Measurements from ENCODE around the gene DNMT3L. TPM values are rescaled to one million over a fixed set of nuclear protein-coding genes. Genes with fewer than 3 reads are reported as not detected.

The DNMT3L gene
- polyA plus RNA-seq, 1 donor (not counting 4 experiments of a cell fraction or from before 2014, with no cell fraction given): not detected

- Histone ChIP-seq H2AFZ (ENCODE audit: control insufficient read depth, low read length) (no peak overlapping the region), H4K20me1 (ENCODE audit: control insufficient read depth, extremely low read depth, insufficient read depth, low read length) (no peaks in the 10 kb centered on the region), H3K4me3 (ENCODE audit: control insufficient read depth in 2 of 3, extremely low read depth in 1 of 3, insufficient read depth in 2 of 3, low read depth in 1 of 3, low read length in 3 of 3) (no peak overlapping the region), H3K9me1 (ENCODE audit: control insufficient read depth, extremely low read depth, insufficient read depth, low read length) (no peaks in the 10 kb centered on the region), H3K36me3 (ENCODE audit: control insufficient read depth in 2 of 2, extremely low read depth in 1 of 2, insufficient read depth in 2 of 2, low read length in 2 of 2) (no peaks in the 10 kb centered on the region), H3K27ac (ENCODE audit: control insufficient read depth, insufficient read depth, low read length) (no peak overlapping the region), H3K27me3 (ENCODE audit: control insufficient read depth, extremely low read depth, insufficient read depth, low read length) (peaks cover 25% of the 10 kb centered on the region), H3K9me3 (ENCODE audit: control insufficient read depth, low read depth, low read length) (no peaks in the 10 kb centered on the region), H3K9ac (ENCODE audit: control insufficient read depth, extremely low read depth, insufficient read depth, low read length) (no peak overlapping the region), H3K4me2 (ENCODE audit: control insufficient read depth, extremely low read depth, insufficient read depth, low read depth, low read length) (no peak overlapping the region), H3K4me1 (ENCODE audit: control insufficient read depth, extremely low read depth, insufficient read depth, low read length) (no peaks in the 10 kb centered on the region), H3K79me2 (ENCODE audit: control insufficient read depth, insufficient read depth, low read length) (no peaks in the 10 kb centered on the region)
- dilution Hi-C loops (cut with MboI; ENCODE audit: extremely low pct_ligation_motif_present, low sequenced_read_pairs): no loop called here
- TF ChIP-seq CTCF (optimal IDR thresholded peaks at IDR 0.05 in 1 of 3, IDR thresholded peaks at IDR 0.05 in 1 of 3, conservative IDR thresholded peaks at IDR 0.05 in 1 of 3; ENCODE audit: extremely low read depth in 1 of 3, insufficient read depth in 2 of 3, low read length in 3 of 3) (no peak), EZH2 (IDR thresholded peaks at IDR 0.05; ENCODE audit: low read length) (no peak)
- DNase-seq (ENCODE audit: low read depth, low spot score) (no peak), FAIRE-seq (no peak)
Measured at GRCh38 chr21:44263221-44263760, 1.6 kb upstream of the DNMT3L start.

GRCh38 chr21:44262338-44263056 is 800 bp upstream of the DNMT3L start:
- peaks cover 27% of the 10 kb centered on the region for H3K27me3 ChIP-seq (ENCODE audit: control insufficient read depth, extremely low read depth, insufficient read depth, low read length)
- dilution Hi-C loops (cut with MboI; ENCODE audit: extremely low pct_ligation_motif_present, low sequenced_read_pairs): no loop called here

More at GRCh38 chr21:44262338-44263056, 800 bp upstream of the DNMT3L start:
- H3K9me1 ChIP-seq (ENCODE audit: control insufficient read depth, extremely low read depth, insufficient read depth, low read length): no peaks in the 10 kb centered on the region
- H3K4me3 ChIP-seq (ENCODE audit: control insufficient read depth in 2 of 3, extremely low read depth in 1 of 3, insufficient read depth in 2 of 3, low read depth in 1 of 3, low read length in 3 of 3): no peak overlapping the region
- no peaks in the 10 kb centered on the region for H3K36me3 ChIP-seq (ENCODE audit: control insufficient read depth in 2 of 2, extremely low read depth in 1 of 2, insufficient read depth in 2 of 2, low read length in 2 of 2)
- H3K79me2 ChIP-seq (ENCODE audit: control insufficient read depth, insufficient read depth, low read length): no peaks in the 10 kb centered on the region
- H4K20me1 ChIP-seq (ENCODE audit: control insufficient read depth, extremely low read depth, insufficient read depth, low read length): no peaks in the 10 kb centered on the region
- H3K4me2 ChIP-seq (ENCODE audit: control insufficient read depth, extremely low read depth, insufficient read depth, low read depth, low read length): no peak overlapping the region
- no peak overlapping the region for H2AFZ ChIP-seq (ENCODE audit: control insufficient read depth, low read length)
- H3K27ac ChIP-seq (ENCODE audit: control insufficient read depth, insufficient read depth, low read length): no peak overlapping the region
- FAIRE-seq (no peak), DNase-seq (ENCODE audit: low read depth, low spot score) (no peak)
- TF ChIP-seq CTCF (optimal IDR thresholded peaks at IDR 0.05 in 1 of 3, IDR thresholded peaks at IDR 0.05 in 1 of 3, conservative IDR thresholded peaks at IDR 0.05 in 1 of 3; ENCODE audit: extremely low read depth in 1 of 3, insufficient read depth in 2 of 3, low read length in 3 of 3) (no peak), EZH2 (IDR thresholded peaks at IDR 0.05; ENCODE audit: low read length) (no peak)
- H3K9me3 ChIP-seq (ENCODE audit: control insufficient read depth, low read depth, low read length): no peaks in the 10 kb centered on the region
- no peak overlapping the region for H3K9ac ChIP-seq (ENCODE audit: control insufficient read depth, extremely low read depth, insufficient read depth, low read length)
- H3K4me1 ChIP-seq (ENCODE audit: control insufficient read depth, extremely low read depth, insufficient read depth, low read length): no peaks in the 10 kb centered on the region
